Measurements from ENCODE around the gene QSOX1.
"Not testable (repeated sequence)": the region's sequence is repeated elsewhere in the genome, so short reads cannot be mapped to it uniquely, and the experiment has no call there.

QSOX1 gene

DNA sequence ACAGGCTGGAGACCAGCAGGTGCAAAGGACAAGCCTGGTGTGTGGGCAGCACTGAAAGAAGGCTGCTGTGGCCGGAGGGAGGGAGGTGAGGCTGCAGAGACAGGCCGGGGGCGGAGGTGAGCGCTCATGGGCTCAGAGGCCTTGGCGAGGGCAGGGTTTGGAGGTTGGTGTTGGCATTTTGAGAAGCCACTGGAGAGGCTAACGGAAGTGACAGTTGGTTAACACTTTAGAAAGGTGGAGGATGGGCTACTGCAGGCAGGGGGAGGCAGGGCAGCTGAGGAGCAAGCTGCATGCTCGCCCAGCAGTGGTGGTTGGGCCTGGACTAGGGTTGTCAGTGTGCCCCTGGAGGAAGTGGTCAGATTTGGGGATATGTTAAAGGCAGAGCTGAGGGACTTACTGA lies 37.5 kb downstream of the QSOX1 start:
- no peak for DNase-seq (ENCODE audit: low spot score)

DNA sequence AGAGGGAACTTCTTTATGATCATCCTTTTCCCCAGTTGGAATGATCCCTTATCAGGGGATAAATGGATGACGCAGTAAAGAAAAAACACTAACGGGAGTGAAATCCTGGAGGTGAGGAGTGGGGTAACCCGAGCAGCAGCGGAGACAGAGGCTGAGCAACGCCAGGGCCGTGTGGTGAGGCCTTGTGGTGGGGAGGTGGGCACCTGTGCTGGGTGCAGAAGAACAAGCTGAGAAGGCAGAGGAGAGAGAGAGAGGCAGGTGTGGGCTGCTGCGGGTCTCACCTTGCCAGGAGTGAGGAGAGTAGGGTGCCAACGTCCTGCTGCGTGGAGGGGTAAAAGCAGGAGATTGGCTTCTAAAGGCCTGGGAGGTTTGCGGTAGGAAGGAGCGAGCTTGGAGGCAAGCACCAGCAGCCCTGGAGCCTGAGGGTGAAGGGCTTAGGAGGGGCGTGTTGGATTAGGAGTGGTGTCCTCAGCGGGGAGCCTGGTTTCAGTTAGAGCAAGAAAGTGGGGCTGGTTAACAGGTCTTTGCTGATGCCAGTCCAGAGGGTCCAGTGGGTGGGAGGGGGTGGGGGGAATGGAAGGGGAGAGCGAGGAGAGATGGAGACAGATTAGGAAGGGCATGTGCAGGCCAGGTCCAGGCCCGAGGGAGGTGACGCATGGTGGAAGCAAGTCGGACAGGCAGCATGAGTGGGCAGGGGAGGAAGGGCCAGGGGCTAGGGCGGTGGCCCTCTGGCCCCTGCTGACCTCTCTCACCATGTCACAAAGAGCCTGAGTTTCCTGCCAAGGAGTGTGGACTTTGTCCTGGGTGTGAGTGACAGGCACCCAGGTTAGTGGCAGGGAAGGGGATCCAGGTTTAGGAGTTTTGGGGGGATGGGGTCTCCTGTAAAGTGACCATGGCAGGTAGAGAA lies 38.7 kb downstream of the QSOX1 start:
- no peak for DNase-seq (ENCODE audit: low spot score)

DNA sequence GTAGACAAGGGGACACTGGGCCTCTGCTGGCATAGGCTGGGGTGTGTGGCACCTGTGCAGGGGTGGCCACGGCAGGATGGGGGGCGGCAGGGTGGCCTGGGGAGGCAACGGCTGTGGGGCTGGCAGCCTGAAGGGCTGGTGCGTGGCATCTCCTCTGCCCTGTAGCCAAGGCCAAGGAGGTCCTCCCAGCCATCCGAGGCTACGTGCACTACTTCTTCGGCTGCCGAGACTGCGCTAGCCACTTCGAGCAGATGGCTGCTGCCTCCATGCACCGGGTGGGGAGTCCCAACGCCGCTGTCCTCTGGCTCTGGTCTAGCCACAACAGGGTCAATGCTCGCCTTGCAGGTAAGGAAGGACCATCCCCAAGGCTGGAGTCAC lies 39.4 kb downstream of the QSOX1 start:
- no peak for DNase-seq (ENCODE audit: low spot score)

DNA sequence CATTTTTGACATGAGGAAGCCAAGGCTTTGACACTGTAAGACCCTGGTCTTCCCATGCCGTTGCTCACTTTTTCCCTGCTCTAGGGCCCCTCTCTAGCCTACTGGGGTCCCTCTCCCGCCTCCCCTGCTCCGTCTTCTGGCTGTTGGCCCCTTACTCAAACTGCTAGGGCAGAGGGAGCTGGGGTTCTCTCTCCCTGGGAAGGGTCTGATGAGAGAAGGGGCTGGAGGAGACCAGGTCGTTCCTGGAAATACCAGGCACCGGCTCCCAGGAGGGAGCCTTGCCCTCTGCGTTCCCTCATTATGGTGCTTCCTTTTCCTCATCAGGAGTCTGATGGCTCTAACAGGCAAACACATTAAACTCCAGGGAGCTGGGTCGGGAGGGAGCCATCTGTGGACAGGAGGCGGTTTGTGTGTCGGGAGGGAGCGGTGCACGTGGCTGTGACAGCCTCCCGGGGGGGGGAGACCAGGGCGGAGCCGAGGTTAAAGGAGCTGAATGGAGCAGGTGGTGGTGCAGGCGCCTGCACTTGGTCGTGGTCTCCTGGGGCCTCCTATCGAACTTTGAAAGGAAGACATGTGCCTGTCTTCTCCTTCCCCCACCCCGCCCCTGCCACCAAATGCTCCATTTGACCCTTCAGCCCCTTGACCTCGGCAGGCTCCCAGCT lies 40.0 kb downstream of the QSOX1 start:
- no peak for DNase-seq (ENCODE audit: low spot score)

DNA sequence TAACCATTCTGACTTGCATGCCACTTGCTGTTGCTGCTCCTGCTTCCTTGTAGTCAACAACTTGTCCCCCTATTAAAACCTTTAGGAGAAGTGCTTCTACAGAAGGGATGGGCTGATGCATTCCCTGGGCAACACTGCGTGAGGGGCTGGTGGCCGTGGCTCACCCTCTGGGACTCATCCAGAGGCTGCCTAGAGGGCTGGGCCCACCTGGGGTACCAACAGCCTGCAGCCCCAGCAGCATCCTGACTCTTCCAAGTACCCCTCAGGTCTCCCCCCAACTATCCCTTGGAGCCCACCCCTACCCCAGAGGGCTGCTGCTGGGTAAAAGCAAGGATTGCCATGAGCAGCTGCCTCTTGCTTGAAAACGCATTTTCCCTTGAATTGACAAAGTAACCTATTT lies 40.7 kb downstream of the QSOX1 start:
- no peak for DNase-seq (ENCODE audit: low spot score)

DNA sequence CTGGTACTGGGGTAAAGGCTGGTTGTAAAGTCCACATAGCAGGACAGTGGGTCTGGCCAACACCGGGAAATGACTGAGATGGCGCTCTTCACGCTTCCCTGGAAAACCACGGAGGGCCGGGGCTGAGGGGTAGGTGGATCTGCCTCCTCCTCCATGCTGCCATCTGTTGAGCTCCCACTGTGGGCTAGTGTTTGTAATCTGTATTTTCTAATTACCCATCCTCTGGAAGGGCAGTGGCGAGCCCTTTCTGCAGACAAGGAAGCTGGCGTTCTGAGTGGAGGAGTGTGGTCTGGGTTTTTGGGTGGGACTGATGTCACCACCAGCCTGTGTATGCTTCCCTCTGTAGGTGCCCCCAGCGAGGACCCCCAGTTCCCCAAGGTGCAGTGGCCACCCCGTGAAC lies 41.2 kb downstream of the QSOX1 start:
- no peak for DNase-seq (ENCODE audit: low spot score)

DNA sequence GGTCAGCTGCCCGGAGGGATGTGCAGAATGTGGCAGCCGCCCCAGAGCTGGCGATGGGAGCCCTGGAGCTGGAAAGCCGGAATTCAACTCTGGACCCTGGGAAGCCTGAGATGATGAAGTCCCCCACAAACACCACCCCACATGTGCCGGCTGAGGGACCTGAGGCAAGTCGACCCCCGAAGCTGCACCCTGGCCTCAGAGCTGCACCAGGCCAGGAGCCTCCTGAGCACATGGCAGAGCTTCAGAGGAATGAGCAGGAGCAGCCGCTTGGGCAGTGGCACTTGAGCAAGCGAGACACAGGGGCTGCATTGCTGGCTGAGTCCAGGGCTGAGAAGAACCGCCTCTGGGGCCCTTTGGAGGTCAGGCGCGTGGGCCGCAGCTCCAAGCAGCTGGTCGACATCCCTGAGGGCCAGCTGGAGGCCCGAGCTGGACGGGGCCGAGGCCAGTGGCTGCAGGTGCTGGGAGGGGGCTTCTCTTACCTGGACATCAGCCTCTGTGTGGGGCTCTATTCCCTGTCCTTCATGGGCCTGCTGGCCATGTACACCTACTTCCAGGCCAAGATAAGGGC lies 41.9 kb downstream of the QSOX1 start:
- no peak for DNase-seq (ENCODE audit: low spot score)

DNA sequence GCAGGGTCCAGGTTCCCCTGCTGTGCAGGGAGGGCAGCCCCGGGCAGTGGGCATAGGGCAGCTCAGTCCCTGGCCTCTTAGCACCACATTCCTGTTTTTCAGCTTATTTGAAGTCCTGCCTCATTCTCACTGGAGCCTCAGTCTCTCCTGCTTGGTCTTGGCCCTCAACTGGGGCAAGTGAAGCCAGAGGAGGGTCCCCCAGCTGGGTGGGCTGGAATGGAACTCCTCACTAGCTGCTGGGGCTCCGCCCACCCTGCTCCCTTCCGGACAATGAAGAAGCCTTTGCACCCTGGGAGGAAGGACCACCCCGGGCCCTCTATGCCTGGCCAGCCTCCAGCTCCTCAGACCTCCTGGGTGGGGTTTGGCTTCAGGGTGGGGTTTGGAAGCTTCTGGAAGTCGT lies 42.6 kb downstream of the QSOX1 start:
- DNase-seq (ENCODE audit: low spot score) = no peak

DNA sequence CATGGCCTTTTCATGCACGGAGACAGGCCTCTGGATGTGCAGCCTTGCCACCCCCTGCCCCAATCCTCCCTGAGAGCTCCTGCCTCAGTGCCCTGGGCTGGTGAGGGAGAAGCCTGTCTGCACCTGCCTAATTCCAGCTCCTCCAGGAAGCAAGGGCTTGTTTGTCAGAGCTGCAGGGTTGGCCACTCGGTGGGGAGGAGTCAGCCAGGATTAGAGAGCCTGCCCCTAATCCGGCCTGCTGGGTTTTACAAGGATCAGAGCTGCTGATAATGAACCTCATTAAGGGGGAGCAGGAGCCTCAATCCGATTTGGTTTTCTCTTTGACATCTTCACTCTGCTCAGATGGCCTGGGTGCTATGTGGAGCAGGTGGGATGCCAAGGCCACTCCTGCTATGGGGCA lies 43.5 kb downstream of the QSOX1 start:
- DNase-seq (ENCODE audit: low spot score) = no peak

DNA sequence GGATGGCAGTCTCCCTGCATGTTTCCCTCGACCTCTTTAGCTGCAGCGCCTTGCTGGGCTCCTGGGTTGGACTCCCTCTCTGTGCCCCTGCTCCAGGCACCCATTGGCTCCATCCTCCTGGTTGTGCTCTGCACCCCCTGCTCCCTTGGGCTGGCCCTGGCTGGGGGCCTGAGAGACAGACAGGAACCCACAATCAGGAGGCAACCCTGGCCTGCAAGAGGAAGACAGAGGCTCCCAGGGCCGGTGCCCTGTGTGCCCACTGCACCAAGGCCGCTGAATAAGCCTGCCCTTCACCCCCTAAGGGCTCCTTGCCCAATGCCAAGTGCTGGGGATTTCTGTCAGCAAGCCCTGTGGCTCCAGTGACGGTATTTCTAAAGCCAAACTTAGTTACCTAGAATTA lies 43.9 kb downstream of the QSOX1 start:
- no peak for DNase-seq (ENCODE audit: low spot score)

DNA sequence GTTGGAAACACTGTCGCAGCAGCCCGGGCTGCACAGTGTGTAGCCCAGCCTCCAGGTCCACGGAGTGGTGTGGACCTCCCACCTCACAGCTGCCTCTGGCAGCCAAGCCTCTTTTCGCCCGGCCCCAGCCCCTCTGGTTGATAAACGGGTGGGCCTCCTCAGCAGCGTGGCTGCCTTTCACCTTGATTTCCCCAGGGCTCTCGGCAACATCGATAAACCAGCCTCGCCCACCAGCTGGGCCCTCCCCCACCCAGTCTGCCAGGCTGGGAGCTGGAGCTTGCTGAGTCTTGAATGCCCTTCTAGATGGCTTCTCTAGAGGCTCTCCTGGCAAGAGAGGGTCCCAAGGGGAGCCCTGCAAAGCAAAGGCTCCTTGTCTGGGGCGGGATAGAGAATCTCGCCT lies 44.3 kb downstream of the QSOX1 start:
- no peak for DNase-seq (ENCODE audit: low spot score)

DNA sequence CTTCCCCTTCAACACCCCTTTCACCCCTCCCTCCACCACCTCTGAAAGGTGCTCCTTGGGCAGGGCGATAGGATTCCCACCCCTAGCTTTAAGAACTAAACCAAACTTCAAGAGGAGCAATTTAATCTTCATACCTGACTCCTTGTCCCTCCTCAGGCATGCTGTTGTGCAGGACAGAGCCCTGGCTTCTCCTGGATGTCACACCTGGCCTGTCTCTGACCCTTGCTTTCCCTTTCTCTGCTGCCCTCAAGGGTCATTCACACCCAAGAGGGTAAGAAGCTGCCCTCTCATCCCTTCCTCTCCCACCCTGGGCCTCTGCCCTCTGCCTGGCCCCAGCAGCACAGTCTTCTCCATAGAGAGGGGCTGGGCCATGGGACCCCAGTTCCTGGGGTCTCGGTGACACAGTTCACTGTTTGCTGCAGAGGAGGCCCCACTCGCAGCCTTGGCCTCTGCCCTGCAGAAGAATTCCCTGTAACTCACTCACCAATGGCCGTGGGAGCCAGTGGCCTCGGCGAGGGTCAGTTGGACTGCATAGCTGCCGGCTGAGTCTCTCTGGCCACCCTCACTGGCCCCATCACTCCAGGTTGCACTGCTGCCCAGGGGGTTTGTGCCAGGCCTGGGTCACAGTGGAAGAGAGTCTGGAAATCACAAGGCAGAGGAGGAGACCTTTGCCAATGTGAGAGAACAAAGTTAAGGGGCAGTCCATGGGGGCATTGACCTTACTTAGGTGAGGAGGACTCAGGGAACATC lies 47.0 kb downstream of the QSOX1 start:
- no peak for DNase-seq (ENCODE audit: low spot score)

DNA sequence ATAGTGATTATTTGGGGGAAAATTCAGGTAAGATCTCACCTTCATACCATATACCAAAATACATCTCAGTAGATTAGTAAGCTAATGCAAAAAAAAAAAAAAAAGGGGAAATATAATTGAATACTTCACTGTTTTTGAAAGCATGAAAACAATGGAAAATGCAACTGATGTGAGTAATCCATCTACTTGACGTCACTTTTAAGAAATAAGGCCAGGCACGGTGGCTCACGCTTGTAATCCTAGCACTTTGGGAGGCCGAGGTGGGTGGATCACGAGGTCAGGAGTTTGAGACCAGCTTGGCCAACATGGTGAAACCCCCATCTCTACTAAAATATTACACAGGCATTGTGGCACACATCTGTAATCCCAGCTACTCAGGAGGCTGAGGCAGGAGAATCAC lies 47.9 kb downstream of the QSOX1 start:
- DNase-seq (ENCODE audit: low spot score) = not testable (repeated sequence)

DNA sequence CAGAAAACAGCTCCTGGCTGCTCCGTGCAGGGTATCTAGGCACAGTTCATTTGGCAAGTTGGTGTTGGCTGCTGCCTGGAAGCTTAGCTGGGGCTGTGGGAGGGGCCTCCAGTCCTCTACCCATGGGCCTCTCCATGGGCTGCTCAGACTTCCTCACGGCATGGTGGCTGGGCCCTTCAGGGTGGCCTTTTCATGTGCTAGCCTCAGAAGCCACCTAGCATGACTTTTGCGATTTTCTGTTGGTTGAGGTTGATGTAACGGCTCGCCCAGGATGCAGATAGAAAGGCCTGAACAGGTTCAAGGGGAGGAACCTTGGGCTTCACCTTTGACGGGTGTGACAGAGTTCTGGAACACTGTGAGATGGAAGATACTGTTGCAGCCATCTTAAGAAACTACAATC lies 49.6 kb downstream of the QSOX1 start:
- no peak for DNase-seq (ENCODE audit: low spot score)

DNA sequence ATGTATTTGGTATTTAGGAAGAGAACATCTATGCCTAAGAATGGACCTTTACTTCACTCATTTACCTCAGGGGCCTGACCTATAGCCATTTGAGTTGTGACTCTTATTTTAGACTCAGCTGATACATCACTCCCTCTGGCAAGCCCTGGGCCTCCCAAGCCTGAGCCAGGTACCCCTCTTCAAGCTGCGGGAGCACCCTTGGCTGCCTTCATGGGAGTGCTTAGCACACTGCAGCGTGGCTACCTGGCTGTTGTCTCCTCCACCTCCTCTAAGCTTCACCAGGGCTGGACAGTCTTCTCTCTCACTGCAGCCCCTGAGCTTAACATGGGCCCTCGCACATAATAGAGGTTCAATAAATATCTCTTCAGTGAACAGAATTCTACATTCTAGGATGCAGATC lies 51.9 kb downstream of the QSOX1 start:
- DNase-seq (ENCODE audit: low spot score) = no peak

DNA sequence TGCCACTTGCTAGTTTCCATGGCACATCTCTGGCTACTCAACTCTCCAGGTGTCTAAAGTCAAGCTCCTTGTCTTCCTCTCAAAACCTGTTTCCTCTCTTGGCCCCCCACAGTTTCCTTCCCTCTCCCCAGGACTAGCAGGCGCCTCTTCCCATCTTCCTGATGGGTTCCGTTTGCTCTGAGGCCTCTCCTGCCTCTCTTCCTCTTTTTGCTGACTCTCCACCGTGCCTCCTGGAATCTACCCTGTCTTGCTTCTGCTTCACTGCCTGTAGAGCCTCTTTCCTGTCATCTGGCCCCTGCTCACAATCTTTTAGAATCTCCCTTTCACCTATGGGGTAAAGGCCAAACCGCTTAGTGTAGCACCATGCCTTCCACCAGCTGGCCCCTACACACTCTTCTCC lies 53.6 kb downstream of the QSOX1 start:
- no peak for DNase-seq (ENCODE audit: low spot score)

DNA sequence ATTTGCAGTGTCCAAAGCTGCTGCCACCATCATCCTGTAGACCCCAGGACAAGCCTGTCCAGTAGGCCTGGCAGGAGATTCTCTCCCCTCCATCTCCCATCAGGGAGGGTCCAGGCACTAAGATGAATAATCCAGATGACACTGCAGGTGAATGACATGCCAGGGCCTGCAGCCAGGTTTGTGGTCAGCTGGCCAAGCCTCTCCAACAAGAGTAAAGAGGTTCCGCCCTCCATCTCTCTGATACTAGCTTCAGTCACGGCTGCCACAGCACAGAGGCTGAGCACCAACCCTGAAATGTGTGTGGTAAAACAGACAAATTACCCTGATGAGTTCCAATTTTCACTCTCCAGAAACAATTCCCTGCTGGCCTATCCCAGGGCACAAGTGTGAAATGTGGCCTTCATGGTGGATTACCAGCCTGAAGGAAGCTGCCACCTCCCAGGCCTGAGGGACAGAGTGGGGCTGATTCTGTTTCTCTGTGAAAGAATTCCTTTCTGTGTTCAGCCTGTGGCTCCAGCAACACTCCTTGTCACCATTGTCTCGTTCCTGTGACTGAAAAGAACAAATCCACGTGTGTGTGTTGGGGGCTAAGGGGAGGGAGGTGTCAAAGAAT lies 55.4 kb downstream of the QSOX1 start:
- no peak for DNase-seq (ENCODE audit: low spot score)

DNA sequence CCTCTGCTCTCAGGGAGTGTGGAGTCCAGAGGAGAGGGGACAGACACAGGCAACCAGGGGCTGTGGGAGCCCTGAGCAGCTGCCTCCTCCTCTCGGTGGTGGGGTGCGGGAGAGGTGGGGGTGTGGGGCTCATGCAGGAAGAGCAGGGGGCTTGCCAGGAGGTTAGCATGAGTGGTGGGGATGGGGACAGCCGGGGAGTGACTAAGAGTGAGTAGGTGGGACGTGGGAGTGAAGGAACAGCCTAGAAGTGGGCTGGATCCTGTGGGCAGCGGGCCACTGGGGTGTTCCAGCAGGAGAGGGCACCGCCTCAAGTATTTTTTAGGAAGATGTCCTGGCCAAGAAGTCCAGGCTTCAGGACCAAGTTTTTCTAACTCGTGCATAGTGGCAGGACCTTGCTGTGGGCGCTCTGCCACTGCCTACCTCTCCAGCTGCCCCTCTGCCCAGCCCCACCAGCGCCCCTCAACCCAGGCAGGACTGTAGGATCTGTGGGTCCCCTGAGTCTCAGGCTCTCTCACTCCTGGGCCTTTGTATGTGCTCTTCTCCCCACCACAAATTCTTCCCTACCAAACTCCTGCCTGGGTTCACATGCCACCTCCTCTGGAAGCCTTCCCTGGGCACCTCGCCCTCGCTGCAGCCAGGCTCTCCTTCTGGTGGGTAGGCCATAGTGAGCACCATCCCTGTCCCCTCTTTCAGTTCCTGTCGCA lies 56.6 kb downstream of the QSOX1 start:
- no peak for DNase-seq (ENCODE audit: low spot score)

DNA sequence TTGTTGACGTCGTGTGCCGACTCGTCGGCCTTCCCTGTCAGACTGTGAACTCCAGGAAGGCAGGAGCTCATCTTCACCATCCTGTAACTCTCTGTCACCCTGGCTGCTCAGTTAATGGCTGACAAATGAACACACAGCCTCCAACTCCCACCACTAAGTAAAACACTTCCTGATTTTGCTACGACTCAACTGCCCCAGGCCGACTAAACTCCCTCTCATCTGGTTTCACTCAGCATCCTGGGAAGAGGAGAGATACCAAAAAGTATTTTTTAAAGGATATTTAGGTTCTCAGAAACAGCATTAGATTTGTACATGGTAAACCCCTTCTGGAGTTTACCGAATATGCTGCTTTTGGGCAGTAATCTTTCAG lies 57.2 kb downstream of the QSOX1 start:
- no peak for DNase-seq (ENCODE audit: low spot score)

DNA sequence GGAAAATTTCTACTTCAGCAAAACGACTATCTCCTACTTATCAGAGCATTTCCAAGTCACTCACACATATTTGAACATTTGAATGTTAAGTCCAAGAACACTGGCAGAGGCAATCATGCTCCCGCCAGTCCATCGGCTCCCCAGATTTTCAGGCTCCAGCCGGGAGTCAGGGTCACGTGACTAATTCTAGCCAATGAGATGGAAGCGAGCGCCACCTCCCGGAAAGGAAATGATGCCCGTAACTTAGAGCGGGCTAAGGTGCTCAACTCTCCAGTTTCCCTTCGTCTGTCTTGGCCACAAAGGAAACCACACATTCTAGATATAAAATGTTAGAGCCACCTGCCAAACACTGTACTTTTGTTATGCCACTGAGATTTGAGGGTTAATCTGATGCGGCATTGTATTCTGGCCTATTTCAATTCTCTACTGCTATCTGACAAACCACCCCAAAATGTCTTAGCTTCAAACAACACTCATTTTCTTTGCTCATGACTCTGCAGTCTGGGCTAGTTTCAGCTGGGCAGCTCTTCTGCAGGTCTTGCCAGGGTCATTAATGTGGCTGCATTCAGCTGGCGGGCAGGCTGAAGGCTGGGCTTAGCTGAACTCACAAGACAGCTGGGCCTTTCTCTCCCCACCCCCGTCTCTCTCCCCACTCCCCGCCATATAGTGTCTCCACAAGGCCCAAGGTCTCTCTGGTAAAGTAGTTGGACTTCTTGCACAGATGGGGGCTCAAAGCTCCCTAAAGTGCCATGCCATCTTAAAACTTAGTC lies 58.9 kb downstream of the QSOX1 start:
- DNase-seq (ENCODE audit: low spot score) = no peak
